Tibial artery (tissue), 4 donors: ENCODE data around the gene KCTD21.

Experiments used
- DNase-seq, 2 donors: peaks; one replicate each; pipeline ENCODE4 v3.0.0-alpha.2; 2019
- H3K27ac ChIP-seq, 2 donors: fragments of 200-600 bp; sonication (generic) in 1 of 2; 1 replicate in 1 of 2; 2 replicates in 1 of 2; pipeline ENCODE4 v1.5.1; 2018 to 2019; ENCODE audit warnings: mild to moderate bottlenecking in 1 of 2
- H3K27me3 ChIP-seq, 2 donors: fragments of 200-600 bp; sonication (generic) in 1 of 2; one replicate each; pipeline versions ENCODE4 v1.5.1 to v1.6.0; 2016 to 2019
- H3K36me3 ChIP-seq, 3 donors: fragments of 200-600 bp; sonication (generic) in 2 of 3; one replicate each; pipeline ENCODE4 v1.5.1; 2016 to 2019; ENCODE audit warnings: mild to moderate bottlenecking in 2 of 3
- H3K4me1 ChIP-seq, 4 donors: fragments of 200-600 bp; sonication (generic) in 2 of 4; 1 replicate in 3 of 4; 2 replicates in 1 of 4; pipeline ENCODE4 v1.5.1; 2016 to 2019
- H3K4me3 ChIP-seq, 2 donors: fragments of 200-600 bp; sonication (generic) in 1 of 2; 1 replicate in 1 of 2; 2 replicates in 1 of 2; pipeline ENCODE4 v1.5.1; 2018 to 2019; ENCODE audit warnings: mild to moderate bottlenecking in 2 of 2
- H3K9me3 ChIP-seq, 3 donors: fragments of 200-600 bp; sonication (generic) in 1 of 3; one replicate each; pipeline ENCODE4 v1.5.1; 2016 to 2019
- intact Hi-C: fragments of 100-400 bp; cut with DNase I; formaldehyde crosslinking; loops from one replicate; pipeline ENCODE4 v1.15.0; 2023; ENCODE audit warnings: low total_unique reads
- TF ChIP-seq, protein P1 (sequence below), 2 experiments: fragments of 200-600 bp in 1 of 2; fragments of 450-650 bp in 1 of 2; IDR thresholded peaks; one replicate each; pipeline ENCODE4 v1.5.1; 2017 to 2019; ENCODE audit warnings: antibody characterized with exemption in 2 of 2, mild to moderate bottlenecking in 1 of 2, moderate library complexity in 1 of 2

Gene KCTD21

DNA sequence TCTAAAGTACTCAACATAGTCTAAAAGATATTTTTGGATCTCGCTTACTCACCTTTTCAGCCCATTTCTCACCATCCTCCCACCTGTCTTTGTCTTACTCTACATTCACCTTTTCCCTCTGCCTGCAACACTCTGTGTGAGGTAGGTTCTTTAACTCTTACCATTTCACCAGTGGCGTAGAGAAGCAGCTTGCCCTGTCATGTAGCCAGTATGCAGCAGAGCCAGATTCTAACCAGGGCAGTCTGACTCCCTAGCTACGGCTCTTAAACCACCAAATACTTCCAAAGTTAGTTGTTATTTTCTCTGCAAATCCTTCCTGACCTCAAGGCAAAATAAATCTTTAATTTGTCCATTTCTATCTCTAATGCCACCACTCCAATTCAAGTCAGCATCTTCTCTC lies 56.5 kb downstream of the KCTD21 start:
- no peaks in the 10 kb centered on the region for H3K4me1 ChIP-seq
- no peak overlapping the region for H3K27ac ChIP-seq
- H3K36me3 ChIP-seq, result no peaks in the 10 kb centered on the region
- no peaks in the 10 kb centered on the region for H3K9me3 ChIP-seq
- intact Hi-C loops, result no loop called here
- TF ChIP-seq, protein P1, sequence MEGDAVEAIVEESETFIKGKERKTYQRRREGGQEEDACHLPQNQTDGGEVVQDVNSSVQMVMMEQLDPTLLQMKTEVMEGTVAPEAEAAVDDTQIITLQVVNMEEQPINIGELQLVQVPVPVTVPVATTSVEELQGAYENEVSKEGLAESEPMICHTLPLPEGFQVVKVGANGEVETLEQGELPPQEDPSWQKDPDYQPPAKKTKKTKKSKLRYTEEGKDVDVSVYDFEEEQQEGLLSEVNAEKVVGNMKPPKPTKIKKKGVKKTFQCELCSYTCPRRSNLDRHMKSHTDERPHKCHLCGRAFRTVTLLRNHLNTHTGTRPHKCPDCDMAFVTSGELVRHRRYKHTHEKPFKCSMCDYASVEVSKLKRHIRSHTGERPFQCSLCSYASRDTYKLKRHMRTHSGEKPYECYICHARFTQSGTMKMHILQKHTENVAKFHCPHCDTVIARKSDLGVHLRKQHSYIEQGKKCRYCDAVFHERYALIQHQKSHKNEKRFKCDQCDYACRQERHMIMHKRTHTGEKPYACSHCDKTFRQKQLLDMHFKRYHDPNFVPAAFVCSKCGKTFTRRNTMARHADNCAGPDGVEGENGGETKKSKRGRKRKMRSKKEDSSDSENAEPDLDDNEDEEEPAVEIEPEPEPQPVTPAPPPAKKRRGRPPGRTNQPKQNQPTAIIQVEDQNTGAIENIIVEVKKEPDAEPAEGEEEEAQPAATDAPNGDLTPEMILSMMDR (IDR thresholded peaks at IDR 0.05), result no peak
- no peak overlapping the region for H3K4me3 ChIP-seq
- DNase-seq, result no peak
- H3K27me3 ChIP-seq, result no peaks in the 10 kb centered on the region

- no peaks in the 10 kb centered on the region for H3K9me3 ChIP-seq
- intact Hi-C loops, result no loop called here
- TF ChIP-seq, protein P1 (IDR thresholded peaks at IDR 0.05), result no peak
- H3K4me1 ChIP-seq, result no peaks in the 10 kb centered on the region
- H3K27me3 ChIP-seq, result no peaks in the 10 kb centered on the region
- H3K36me3 ChIP-seq, result peaks cover 0 to 12% (median 9%) of the 10 kb centered on the region in 3 donors
- no peak overlapping the region for H3K27ac ChIP-seq
- H3K4me3 ChIP-seq, result no peak overlapping the region
- no peak for DNase-seq
Measured at GRCh38 chr11:78127403-78127802, 61.0 kb downstream of the KCTD21 start.
